Sciatic nerve (tissue), 2 donors: ENCODE data around the gene BTN1A1. TPM values are rescaled to one million over a fixed set of nuclear protein-coding genes. Genes with fewer than 3 reads are reported as not detected.

Experiments
- ATAC-seq: fragments of 200-7000 bp; cut with Tn5 transposase; one replicate; pipeline ENCODE4 v1.9.1; 2020; ENCODE audit warnings: mild to moderate bottlenecking, moderate library complexity
- DNase-seq: peaks from one replicate; pipeline ENCODE4 v3.0.0-alpha.2; 2020; ENCODE audit warnings: low spot score
- intact Hi-C: fragments of 100-400 bp; cut with DNase I; formaldehyde crosslinking; loops from one replicate; pipeline ENCODE4 v1.14.2; 2022
- total RNA-seq: library from RNA; stranded (reverse); fragmentation: NEBNext Ultra II Directional; extraction: Animal tissue kit (Norgen Biotek cat#: 25700); gene quantifications from one replicate; pipeline ENCODE4 v1.2.1, GENCODE V29; 2021
- donor health status: DM: no; HTN: no; CAD: no.
- donor health status: DM: no; HTN: no; CAD: no.

Gene BTN1A1
- total RNA-seq, 1 donor from 2014 or later = not detected

DNA sequence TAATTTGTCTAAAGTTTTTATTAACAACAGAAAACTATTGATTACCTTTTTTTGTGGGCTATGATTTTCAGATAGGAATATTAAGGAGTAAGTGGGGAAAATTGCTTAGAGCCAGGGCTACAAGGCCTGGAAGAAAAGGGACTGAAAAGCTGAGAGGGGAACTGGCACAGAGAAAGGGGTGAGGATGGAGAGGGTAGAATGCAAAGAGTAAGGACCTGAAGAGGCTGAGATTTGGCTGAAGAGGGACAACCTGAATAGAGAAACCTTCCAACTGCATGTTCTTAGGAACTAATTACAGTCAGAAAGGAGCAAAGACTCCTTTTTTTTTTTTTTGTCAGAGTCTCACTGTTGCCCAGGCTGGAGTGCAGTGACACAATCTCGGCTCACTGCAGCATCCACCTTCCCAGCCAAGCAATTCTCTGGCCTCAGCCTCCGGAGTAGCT lies 25.6 kb upstream of the BTN1A1 start:
- DNase-seq (no peak), ATAC-seq (peak; percentile 20)
- intact Hi-C loops = no loop called here

GRCh38 chr6:26475823-26476729 lies 24.0 kb upstream of the BTN1A1 start:
- DNase-seq (no peak), ATAC-seq (no peak)
- intact Hi-C loops = no loop called here

DNA sequence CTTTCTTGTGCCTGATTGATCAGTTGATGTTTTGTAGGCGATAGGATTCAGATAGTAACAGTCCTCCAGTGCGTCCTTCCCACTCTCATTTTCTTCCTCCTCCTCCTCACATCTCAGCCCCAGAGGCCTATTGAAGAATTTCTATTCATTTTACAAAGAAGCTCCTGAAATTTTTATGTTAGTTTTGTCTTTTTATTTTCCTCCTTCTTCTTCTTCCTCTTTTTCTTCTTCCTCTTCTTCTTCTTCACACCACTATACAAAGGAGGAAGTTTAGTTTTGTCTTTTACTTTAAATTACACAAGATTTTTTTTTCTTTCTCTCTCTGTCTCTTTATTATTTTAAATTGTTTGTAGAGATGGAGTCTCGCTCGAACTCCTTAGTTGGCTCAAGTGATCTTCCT lies 23.2 kb upstream of the BTN1A1 start:
- intact Hi-C loops = no loop called here
- ATAC-seq (no peak), DNase-seq (no peak)

- intact Hi-C loops = no loop called here
- DNase-seq (no peak), ATAC-seq (no peak)
These were observed 22.7 kb upstream of the BTN1A1 start for GRCh38 chr6:26477426-26477825.

GRCh38 chr6:26478100-26478984 lies 21.8 kb upstream of the BTN1A1 start:
- no peak for ATAC-seq
- no peak for DNase-seq
- intact Hi-C loops = no loop called here

DNA sequence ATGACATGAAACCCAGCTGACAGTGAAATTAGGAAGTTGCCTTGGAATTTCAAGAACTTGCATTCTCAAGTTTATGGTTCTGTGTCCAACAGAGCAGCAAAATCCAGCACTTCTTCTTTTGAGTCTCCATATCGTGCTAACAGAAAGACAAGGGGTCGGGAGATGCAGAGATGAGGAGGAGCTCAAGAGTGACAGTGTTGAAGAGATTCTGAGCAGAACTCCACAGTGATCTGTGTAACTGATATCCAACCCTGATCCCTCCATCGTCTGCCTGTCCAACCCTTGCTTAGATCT lies 21.2 kb upstream of the BTN1A1 start:
- DNase-seq (no peak), ATAC-seq (no peak)
- intact Hi-C loops = no loop called here

- intact Hi-C loops = no loop called here
- DNase-seq = no peak
- ATAC-seq = no peak
These were observed 17.8 kb upstream of the BTN1A1 start for GRCh38 chr6:26482338-26482737.

GRCh38 chr6:26483727-26484126 lies 16.4 kb upstream of the BTN1A1 start:
- DNase-seq = no peak
- intact Hi-C loops = no loop called here
- no peak for ATAC-seq

GRCh38 chr6:26484161-26484560 lies 15.9 kb upstream of the BTN1A1 start:
- ATAC-seq = no peak
- intact Hi-C loops = no loop called here

GRCh38 chr6:26485112-26485780 lies 14.9 kb upstream of the BTN1A1 start:
- ATAC-seq (no peak), DNase-seq (no peak)
- intact Hi-C loops = no loop called here

More at GRCh38 chr6:26484161-26484560, 15.9 kb upstream of the BTN1A1 start:
- no peak for DNase-seq

DNA sequence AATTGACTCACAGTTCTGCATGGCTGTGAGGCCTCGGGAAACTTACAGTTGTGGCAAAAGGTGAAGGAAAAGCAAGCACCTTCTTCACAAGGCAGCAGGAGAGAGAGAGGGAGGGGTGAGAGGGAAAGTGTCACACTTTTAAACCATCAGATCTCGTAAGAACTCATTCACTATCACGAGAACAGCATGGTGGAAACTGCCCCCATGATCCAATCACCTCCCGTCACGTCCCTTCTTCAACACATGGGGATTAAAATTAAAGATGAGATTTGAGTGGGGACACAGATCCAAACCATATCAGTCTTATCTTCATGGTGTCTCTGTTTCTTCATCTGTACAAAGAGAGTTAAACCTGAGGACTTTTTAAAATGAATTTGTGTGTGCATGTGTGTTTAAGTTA lies 13.7 kb upstream of the BTN1A1 start:
- intact Hi-C loops = no loop called here
- no peak for ATAC-seq
- DNase-seq = no peak

DNA sequence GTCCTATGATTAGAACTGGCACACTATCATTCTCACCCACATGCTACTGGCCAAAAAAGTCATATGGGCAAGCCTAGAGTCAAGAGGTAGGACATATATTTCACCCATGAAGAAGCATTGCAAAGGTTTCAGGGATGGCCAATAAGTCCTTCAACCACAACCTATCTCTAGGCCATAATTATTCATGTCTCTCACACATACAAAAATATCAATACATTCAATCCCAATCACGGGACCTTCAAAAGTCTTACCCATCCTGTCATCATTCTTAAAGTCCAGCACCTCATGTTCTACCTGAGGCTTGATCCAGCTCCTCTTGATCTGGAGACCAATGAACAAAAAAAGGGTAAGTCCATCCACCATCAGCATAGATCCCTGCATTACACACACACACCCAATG lies 12.6 kb upstream of the BTN1A1 start:
- intact Hi-C loops = no loop called here
- ATAC-seq (no peak), DNase-seq (no peak)

DNA sequence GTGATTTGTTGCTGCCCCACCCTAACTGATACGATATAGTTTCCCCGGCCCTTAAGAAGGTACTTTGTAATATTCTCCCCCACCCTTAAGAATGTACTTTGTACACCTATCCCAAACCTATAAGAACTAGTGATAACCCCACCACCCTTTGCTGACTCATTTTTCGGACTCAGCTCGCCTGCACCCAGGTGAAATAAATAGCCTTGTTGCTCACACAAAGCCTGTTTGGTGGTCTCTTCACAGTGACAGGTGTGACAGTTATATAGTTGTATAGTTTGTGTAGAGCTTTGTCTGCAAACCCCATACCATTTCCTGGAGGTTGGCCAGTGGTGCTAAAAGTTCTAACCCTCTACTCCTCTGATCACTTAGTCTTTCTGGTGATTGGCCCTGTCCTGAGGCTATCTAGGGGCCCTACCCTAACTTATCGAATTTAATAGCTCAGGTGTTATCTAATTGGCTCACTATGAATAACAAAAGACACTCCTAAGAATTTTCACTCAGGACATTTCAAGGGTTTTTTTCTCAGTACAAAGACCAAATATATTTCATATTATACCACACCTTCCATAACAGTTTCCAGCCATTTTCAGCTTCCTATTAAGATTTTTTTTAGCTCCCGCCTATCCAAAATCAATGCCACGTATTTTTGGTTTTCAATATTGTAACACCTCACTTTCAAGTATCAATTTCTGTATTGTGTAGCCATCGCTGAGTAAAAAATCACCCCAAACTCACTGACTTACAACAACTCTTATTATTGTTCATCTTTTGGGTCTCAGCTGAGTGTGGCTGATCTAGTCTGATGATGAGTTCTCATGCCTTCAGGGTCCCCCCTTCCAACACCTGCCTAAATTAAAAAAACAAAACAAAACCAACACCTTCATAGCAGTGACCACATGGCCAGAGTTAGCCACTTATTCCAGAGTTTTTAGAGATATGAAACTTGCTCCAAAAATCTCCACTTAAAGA lies 9.8 kb upstream of the BTN1A1 start:
- no peak for ATAC-seq
- intact Hi-C loops = no loop called here
- no peak for DNase-seq

- intact Hi-C loops = no loop called here
- DNase-seq (no peak), ATAC-seq (no peak)
These were observed 8.5 kb upstream of the BTN1A1 start for GRCh38 chr6:26491604-26492003.

DNA sequence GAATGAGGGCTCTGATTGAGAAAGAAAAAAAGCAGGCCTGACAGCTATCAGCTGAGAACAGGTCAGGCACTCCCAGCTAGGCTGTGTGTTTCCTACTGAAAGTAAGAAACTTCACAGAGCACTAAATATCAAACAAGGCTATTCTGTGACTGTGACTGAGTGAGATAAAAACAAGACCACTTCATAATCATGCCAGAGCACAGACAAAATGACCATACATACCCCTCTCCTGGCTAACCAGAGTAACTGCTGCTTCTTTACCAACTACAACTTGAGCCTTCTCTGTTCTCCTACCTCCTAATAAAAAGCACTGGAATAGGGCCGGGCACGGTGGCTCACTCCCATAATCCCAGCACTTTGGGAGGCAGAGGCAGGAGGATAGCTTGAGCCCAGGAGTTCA lies 6.8 kb upstream of the BTN1A1 start:
- no peak for DNase-seq
- intact Hi-C loops = no loop called here
- ATAC-seq = no peak

GRCh38 chr6:26494117-26494516 lies 6.0 kb upstream of the BTN1A1 start:
- ATAC-seq = no peak
- intact Hi-C loops = no loop called here
- no peak for DNase-seq

GRCh38 chr6:26495281-26495680 lies 4.8 kb upstream of the BTN1A1 start:
- intact Hi-C loops = no loop called here
- DNase-seq (no peak), ATAC-seq (no peak)

GRCh38 chr6:26497610-26498009 lies 2.5 kb upstream of the BTN1A1 start:
- intact Hi-C loops = no loop called here
- DNase-seq (no peak), ATAC-seq (no peak)
